Hematopoietic multipotent progenitor cell treated with erythropoietin and hydrocortisone succinate and interleukin-3 and kit ligand, for 8 days (in vitro differentiated cells): Measurements from ENCODE around the gene ASPSCR1.

Source experiments
- DNase-seq: peaks from one replicate; pipeline ENCODE4 v3.0.0-alpha.2; 2015

The ASPSCR1 gene

DNA sequence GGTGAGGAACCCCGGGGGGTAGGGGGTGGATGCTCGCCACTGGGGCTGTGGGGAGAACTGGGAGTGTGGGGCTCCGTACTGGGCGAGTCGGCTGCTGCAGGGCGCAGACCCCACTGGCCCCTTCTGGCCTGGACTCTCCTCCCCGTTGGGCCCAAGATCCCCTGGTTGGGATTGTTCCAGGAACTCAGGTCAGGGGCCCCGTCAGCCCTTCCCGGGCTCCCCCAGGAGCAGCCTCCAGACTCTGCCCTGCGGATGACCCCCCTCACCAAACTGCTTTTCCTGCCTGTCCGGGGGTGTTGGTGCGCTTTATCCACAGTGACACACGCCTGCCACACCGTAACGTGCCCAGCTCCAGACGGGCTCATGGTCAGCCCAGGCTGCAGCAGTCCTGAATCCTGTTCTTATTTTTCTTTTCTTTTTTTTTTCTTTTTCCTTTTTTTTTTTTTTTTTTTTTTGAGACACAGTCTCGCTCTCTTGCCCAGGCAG lies 24.2 kb downstream of the ASPSCR1 start:
- DNase-seq: no peak

DNA sequence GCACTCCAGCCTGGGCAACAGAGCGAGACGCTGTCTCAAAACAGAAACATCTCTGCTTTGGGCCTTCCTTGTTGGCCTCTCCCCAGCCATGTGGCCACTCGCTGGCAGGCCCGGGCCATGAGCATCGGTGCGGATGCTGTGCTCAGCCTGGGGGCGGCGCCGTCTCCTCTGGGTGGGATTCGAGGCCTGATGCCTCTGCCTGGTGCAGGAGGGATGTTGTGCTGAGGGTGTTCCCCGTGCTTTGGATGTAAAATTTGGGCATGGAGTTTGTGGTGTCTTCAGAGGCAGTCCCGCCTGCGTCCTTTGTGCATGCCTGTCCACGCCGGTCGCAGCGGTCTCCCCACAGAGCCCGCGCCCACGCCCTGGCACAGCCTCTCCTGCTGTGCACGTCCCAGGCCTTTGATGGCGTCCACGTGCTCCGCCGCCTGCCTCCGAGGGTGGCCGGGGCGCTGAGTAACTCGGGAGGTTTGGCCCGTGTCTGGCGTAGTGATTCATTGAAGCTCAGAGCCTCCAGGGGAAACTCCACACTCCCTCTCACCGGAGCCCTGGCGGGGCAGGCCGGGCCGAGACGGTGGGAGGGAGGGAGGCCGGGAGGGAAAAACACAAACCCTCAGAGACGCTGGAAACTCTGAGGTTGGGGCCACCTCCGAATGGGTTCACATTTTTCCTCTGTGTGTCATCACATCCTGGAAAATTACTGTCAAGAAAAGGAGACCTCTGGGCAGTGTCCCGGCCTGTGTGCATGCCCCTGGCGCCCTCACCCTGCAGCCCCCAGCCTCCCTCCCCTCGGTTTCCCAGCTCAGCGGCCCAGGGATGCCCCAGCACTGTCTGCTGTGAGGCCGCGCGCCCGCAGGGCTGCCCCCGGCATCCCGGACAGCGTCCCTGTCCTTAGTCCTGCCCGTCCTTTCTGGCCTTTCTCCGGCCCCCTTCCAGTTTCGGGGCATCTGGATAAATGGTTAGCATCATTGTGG lies 26.3 kb downstream of the ASPSCR1 start:
- DNase-seq: no peak

DNA sequence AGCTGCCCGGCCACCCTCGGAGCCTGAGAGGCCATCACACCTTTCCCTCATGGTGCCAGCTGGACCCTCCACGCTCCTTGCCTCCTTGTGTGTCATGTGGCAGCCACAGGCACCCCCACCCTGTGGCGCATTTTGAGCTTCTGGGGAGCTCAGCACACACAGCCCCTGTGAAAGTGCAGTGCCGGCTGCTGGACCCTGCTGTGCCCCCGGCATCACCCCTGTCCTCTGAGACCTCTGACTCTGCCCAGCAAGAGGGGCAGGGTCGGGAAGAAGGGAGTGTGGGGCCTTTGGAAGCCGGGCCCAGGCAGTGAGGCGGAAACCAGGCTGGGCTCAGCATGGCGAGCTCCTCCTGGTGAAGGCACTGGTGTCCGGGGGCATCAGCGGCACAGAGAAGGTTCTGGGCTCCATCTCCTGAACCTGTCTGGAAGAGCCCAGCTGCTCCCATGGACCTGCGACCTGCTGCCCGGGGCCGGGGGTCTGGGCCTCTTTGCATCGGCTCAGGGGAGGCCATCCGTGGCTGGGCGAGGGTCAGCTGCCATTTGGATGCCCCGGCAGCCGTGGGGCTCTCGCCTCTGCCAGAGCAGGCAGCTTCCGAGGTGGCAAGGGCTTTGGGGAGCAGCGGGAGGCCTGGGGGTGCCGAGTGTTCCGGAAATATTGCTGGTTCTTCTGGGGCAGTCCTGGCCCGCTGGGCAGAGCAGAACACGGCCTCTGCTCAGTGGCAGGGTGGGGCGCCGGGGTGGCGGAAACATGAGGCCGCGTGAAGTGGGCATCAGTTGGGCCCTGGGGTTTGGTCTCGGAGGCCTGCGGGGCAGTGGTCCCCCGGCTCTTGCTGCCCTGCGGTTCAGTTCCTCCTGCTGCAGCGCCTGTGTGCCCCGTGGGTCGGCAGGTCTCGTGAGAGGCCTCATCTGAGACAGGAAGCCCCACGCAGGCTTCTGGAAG lies 27.4 kb downstream of the ASPSCR1 start:
- no peak for DNase-seq

DNA sequence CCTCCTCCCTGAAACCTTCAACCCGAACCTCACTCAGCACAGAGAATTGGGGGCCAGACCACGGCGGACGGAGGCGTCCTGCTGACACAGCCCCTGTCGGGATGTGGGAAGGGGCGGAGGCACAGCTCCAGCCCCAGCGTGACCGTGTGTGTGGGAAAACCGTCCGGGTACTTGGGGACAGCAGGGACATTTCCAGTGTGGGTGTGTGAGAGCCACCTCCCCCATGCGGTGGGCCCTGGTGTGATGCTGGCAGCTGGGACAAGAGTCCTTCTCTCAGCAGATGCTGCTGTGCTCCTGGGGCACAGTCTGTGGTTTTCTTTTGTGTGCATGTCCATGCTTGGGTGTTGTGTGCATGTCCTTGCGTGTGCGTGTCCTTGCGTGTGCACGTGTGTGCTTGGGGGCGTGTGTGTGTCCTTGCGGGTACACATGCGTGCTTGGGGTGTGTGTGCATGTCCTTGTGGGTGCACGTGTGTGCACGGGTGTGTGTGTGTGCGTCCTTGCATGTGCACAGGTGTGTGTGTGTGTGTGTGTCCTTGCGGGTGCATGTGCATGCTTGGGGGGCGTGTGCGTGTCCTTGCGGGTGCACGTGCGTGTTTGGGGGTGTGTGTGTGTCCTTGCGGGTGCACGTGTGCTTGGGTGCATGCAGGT lies 28.4 kb downstream of the ASPSCR1 start:
- DNase-seq: no peak

DNA sequence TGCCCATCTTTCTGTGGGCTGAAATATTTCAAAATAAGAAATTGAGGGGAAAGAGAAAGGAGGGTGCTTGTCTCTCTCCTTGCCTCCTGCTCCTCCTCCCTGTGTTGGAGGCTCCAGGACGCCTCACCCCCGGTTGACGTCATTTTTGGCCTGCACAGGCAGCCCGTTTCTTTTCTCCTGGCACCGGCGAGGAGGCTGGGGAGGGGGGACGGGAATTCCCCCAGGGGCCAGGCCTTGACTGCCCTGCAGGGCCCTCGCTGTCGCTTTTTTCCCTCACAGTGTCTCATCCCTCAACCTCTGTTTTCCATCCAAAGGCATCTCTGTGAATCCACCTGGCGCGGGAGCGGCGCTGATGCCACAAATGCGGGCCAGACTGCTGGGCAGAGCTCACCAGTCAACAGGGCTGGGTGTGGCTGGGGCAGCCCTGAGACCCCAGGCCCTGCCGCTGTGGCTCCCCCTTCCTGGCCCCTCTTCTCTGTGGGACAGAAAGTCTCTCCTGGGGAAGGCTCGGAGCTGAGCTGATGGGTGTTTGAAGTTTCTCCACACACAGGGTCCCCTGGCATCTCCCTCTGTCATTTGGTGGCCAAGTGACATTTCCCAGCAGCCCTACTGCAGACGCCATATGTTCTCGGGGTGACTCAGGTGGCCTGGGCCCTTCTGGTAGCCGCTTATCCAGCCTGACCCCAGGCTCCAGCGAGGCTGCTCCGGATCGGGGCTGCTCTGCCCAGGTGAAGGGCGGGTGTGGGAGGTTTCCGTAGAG lies 29.2 kb downstream of the ASPSCR1 start:
- no peak for DNase-seq

DNA sequence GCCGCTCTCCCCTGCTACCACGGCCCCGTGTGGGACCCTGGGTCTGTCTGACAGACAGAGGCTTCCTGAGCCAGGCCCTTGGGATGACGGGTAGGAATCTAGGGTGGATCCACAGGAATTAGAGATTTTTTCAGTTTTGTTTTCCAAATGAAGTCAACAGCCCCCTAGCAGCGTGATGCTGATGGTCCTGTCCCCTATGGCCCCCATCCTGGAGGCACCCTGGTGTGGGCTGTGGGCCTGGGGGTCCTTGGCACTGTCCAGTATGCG lies 29.7 kb downstream of the ASPSCR1 start:
- DNase-seq: no peak

DNA sequence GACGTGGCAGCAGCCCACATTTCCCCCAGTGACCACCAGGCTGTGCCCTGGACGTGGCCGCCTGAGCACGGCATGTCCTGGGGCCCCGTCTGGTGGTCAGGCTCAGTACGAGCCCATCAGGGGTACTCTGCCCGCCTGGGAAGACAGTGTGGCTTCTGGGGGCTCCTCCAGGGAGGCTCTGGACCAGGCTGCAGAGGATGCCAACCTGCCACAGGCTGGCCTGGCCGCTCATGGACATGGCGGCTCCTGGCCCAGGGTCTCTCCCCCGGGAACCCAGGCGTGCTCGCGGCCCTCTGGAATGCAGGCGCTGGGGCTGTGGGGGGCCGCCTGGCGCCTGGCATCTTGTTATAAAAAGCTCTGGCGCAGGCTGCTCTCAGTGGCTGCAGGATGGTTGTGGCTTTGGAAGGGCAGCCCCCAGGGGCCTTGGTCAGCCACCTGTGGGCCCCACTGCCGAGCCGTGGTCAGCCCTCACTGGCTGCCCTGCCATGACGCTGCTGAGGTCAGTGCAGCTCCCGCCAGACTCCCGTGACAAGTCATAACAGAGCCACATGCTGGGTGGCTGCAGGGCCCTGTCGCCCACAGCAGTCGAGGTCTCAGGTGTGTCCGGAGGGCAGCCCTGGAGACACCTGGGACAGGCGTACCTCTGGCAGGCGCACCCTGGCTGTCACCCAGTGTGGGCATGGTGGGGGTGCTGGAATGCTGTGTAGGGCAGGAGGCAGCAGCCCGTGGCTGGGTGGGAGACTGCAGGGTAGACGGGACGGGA lies 30.2 kb downstream of the ASPSCR1 start:
- DNase-seq: no peak

DNA sequence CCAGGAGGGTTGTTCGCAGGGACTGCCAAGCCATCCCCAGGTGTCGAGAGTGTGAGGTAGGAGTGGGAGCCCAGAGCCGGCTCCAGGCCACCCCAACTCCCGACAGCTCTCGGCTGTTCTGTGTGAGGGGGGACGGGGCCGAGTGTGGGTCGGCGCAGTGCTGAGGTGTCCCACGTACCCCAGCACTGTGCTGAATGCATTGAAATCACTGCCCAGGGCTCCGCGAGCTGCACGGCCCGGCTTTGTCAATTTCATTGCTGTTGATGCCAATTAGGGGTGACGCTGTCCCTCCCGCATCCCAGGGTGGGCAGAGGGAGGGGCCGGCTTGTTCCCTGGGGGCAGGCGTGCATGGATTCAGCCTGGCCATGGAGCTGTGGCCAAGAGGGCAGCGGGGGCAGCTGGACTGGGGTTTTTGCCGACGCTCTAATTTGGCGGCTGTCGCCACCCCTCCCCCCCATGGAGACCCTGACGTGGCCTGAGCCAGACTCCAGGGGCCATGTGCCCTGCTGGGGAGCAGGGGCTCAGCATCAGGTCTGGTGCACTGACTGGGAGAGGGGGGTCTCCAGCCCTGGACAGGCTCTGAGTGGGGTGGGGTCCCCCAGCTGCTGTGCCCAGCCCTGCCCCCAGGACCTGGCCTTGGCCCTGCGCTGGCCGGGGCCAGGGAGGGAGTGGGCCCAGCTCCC lies 31.0 kb downstream of the ASPSCR1 start:
- DNase-seq: no peak

DNA sequence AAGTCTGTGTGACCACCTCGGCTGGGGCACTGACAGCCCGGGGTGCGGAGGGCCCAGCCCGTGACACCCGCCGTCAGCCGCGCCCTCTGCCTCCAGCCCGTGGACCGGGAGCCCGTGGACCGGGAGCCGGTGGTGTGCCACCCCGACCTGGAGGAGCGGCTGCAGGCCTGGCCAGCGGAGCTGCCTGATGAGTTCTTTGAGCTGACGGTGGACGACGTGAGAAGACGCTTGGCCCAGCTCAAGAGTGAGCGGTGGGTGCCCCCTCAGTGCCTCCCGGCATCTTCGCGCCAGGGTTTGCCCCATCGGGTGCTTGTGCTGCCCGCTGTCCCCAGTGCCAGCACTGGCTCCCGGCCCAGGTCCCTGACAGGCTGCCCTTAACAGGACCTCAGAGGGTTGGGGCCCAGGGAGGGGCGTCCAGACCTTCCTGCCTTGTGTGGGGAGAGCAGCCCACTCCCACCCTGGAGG lies 31.5 kb downstream of the ASPSCR1 start:
- no peak for DNase-seq

DNA sequence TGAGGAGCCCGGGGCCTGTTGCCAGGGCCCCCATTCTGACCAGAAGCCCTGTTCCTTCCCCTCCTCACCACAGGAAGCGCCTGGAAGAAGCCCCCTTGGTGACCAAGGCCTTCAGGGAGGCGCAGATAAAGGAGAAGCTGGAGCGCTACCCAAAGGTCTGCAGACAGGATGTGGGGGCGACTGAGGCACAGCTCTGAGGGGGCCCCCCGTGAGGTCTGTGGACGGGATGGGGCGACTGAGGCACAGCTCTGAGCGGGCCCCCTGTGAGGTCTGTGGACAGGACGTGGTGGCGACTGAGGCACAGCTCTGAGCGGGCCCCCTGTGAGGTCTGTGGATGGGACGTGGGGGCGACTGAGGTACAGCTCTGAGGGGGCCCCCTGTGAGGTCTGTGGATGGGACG lies 32.0 kb downstream of the ASPSCR1 start:
- no peak for DNase-seq

DNA sequence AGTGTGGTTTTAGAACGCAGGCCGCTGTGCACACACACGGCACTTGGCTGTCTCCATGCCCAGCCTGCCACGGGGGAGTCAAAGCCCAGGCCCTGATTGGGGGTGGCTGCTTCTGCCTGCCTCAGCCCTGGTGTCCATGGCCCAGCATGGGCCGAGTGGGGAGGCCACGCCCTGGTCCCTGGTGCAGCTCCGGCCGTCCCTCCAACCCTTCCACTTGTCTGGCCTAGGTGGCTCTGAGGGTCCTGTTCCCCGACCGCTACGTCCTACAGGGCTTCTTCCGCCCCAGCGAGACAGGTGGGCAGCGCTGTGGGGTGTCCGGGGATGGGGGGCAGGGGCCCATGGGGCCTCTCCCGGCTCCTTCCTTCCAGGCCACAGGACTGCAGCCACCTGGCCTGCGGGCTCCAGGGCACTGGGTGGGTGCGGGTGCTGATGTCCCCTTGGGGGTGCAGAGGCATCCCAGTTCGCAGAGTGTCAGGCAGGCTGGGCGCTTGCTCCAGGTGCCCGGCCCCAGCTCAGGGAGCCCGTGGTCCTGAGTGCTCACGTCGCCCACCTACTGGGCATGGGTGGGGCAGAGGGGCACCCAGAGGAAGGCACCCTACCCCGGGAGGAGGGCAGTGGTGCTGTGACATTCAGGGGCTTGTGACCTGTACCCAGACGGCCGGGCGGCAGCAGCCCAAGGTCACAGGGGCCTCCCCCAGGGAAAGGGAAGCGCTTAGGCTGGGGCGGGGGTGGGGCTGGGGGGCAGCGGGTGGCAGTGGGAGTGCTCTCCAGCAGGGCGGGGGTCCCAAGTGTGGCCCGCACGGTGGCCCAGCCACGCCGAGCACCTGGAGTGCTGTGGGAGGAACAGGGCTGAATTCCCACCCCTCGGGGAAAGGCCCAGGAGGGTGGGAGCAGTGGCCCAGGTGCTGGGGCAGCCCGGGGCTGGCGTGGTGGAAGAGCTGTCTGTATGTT lies 33.4 kb downstream of the ASPSCR1 start:
- DNase-seq: no peak

DNA sequence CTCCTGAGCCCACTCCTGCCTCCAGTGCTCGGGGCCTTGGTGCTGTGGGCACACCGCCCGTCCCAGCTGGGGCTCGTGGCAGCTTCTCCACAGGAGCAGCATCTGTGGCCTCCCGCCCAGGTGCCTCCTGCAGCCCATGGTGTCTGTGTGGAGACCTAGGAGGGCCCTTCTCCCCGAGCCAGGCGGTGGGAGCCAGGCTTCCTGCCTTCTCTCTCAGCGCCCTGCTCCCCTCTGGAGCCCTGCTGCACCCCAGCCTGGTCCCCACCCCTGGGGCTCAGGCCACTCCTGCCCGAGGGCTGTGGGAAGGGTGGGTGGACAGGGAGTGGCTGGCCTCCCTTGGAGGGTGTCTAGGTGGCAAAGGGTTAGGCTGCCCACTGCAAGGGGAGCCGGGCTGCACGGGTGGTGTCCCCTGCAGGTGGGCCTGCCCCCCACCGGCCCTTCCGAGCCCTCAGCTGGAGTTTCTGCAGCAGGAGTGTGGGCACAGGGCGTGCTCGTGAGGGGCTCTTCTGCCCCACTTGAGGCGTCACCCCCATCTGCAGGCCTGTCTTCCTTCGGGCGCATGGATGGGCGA lies 34.3 kb downstream of the ASPSCR1 start:
- DNase-seq: no peak

DNA sequence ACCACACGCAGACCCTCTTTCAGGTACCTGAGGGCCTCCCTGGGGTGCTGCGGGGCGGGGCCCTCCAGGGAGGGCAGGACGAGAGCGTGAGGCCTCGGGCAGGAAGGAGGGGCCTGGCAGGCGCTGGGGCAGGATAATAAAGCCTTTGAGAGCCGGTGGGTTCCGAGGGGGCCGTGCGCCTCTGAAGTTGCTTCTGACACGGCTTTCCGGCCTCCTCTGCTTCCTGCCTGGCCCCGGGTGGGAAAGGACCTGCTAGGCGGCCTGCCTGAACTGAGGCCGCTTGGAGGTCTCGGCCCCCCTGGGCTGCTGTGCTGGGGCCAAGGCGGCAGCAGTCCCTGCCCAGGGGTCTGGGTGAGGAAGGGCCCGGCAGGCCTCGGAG lies 34.8 kb downstream of the ASPSCR1 start:
- no peak for DNase-seq

DNA sequence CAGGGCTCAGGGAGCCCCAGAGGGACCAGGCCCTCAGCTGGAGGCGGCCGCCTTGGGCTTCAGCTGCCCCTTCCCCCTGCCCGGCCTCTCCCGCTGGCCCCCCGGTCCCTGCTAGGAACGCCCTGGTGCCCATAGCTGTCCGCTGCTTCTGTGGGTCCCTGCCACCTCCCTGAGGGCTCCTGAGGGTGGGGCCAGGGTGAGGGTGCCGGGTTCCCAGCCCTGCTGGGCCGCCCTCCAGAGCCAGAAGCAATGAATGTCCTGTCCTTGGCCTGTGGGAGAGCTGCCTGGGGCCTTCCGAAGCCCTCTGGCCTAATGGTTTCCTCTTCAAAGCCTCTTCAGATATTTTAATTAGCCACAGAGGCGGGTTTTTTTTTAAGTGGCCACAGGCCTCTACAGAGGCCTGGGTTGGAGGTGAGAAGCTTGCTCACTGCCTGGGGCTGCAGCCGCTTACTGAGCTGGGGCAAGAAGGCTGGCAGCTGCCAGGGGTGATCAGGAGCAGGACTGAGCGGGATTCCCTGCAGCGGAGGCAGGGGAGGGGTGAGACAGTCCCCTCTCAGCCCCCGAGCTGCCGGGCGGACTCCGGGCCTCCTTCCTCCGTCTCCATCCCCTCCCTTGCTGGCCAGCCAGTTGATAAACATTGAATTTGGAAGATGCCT lies 35.3 kb downstream of the ASPSCR1 start:
- DNase-seq: no peak

DNA sequence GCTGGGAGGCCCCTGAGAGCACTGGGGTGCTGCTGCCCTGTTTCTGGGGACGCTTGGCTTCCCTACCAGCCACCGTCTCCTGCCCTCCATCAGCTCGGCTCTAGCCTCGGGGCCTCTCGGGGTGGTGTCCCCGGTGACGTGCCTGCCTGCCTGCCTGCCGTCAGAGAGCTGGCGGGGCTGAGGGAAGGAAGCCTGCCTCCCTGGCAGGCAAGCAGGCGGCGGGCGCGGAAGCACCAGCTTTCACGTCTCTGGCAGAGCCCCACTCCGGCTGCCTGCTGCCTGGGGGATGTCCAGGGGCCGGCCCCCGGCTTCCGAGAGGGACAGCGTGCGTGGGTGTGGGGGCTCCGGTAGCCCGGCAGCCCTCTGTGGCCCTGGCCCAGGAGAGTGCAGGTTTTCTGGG lies 35.9 kb downstream of the ASPSCR1 start:
- no peak for DNase-seq

DNA sequence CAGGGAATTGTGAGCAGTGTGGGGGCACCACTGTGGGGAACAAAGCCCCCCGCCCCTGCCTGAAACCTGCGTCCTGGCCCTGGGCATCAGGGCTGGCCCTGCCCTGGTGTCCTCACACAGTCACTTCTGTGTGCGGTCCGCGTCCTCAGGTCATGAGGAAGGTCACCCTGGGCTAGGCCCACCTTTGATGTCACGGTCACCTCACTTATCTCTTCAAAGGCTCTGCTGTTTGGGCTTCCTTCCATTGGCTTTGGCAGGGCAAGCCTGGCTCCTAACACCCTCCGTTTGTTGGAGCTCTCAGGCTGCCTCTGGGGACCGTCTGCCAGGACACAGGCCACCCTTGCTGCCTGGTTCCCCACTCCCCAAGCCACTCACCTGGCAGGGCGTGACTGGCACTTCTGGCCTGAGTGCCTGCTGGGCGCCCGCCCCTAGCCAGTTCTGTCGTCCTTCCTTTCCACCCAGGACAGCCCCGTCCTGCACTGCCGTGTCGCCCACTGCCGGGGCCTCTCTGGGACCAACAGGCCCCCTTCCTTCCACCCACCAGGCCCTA lies 36.4 kb downstream of the ASPSCR1 start:
- DNase-seq: no peak

DNA sequence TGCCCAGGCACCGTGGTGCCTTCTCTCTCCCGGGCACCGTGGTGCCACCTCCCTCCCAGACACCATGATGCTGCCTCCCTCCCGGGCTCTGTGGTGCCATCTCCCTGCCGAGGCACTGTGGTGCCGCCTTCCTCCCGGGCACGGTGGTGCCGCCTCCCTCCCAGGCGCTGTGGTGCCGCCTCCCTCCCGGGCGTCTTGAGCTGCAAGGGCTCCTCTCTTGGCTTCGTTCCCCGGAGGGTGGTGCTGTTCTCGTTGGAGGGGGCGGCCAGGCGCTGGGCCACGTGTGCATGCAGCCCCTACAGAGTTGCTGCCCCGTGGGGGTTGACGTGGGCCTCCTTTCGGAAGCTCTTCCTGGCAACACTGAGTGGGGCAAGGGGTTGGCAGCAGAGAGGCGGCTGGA lies 37.0 kb downstream of the ASPSCR1 start:
- DNase-seq: no peak

DNA sequence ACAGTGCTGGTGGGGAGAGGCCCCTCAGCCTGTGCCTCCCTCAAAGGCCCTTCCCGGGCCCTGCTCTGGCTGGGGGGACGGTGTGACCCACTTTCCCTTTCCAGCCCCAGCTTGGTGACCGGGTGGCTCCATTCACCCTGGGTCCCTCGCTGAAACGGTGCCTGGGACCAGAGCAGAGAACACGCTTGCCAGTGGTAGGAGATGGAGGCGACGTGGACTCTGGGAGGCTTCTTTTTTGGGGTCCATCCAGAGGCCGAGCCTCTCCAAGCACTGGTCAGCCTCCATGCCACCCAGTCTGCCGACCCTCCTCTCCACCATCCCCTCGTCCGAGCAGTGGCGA lies 37.5 kb downstream of the ASPSCR1 start:
- DNase-seq: no peak
